HG03457 (cell line): ENCODE data around the gene CRP.
"Not testable (repeated sequence)": the region's sequence is repeated elsewhere in the genome, so short reads cannot be mapped to it uniquely, and the experiment has no call there.

Experiments
- ATAC-seq: cut with Tn5 transposase; IDR thresholded peaks from one replicate; pipeline ENCODE4 v1.9.1; 2021; ENCODE audit warnings: moderate number of reproducible peaks; ENCODE audit not compliant: unreplicated experiment

Gene CRP

DNA sequence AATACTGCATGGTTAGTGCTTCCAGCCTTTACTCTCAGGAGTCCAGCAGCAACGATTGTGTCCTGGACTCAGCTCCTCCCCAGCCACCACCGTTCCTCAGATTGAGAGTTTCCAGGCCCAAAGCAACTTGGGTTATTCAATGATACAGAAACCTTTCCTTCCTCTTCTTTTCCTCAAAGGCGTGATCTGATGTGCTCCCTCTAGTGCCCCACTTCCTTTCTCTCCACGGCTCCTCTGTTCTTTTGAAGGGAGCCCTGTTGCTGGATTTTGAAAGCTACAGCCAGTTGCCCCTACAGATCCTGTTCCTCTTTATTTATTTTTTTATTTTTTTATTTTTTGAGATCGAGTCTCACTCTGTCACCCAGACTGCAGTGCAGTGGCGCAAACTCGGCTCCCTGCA, 14.1 kb downstream of the CRP start:
- no peak for ATAC-seq

DNA sequence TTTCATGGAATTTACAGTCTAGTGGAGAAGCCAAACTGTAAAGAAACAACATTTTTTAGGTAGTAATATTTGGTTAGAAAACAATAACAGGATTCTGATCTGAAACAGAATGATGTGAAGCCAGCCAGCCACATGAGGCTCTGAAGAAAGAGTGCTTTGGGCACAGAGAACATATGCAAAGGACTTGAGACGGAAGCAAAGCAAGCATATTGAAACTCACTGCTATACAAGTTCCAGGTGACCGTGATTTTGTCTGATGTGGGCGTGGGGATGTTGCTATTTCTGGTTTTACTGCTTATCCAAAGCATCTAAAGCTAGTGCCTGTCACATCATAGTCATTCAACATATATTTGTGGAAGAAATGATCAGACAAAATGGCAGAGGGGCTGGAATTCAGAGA, 14.7 kb downstream of the CRP start:
- no peak for ATAC-seq

DNA sequence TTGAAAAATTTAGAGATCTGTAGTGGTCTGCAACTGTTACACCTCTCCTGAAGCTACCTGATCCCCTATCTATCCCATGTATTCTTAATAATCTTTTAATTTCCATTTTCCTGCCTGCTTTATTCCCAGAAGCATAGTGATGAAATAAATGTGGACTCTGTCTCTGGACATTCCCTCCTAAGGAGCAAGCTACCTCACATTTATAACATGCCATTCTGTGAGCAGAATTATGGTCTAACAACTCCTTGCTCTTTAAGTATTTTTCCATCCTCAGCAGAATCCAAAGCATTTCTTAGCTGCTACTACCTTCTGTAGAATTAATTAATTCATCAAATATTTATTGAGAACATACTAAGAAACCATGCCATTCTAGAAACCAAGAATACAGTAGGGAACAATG, 15.1 kb downstream of the CRP start:
- ATAC-seq, result no peak

DNA sequence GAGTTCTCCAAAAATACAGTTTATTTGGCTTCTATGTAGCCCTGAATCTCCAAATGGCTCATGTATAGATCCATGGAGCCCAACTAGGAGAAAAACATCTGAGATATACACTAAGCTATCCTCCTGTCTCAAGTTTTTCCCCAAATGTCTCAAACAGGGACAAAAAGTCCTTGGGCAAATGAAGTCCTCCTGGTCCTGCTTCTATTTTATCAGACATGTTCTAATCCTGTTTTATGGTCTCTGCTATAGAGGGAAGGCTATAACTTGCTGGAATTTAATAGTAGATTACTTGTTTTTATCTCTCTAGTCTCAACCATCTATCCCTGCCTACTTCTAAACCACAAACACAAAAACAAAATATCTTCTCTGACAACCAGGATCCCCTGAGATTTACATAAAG, 26.9 kb downstream of the CRP start:
- no peak for ATAC-seq

DNA sequence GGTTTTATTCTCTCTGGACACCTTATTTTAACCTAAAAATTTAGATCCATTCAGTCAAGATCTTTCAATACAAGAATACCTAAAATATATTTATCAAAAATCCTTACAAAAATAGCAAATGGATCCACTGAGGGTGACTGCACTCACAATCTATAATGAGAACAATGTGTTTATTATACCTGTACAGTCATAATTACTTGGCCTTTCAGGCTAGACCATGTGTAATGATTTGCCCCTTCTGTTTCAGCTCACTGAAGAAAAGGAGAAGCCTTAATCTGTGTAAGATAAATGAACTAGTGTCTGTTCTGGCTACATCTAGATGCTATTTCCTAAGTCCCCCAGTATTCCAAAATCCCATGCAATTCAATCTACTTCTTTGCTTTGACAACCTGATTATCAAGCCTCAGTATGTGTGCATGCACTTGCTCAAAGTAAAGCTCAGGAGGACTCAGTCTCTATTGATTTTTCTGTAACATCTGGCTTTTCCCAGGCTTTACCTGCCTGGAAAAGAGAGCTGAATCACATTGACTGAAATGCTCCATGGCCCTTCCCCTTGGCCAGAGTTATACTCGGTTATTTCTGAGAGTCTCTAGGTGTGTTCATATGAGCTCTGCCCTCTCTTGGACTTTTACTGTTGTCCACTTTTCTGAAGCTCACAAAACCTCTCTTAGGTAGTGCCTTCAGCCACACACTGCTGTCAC, 27.6 kb downstream of the CRP start:
- ATAC-seq, result no peak

DNA sequence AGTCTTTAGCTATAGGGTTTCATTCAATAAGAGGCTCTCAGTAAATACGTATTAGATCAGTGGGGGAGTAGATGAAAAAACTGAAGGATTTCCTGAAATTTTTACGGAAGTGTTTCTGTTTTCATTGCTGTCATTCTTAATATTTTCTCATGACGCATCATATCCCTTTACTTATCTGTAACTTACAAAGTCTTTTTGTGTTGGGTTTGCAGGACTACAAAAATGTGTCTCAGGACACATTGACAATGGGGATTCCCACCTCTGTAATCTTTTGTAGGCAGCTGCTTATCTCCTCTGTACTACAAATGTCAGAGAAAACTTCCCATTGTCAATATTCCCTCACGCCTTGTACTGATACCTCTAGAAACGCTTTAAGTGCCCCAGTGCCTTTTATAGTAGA, 35.5 kb downstream of the CRP start:
- no peak for ATAC-seq

DNA sequence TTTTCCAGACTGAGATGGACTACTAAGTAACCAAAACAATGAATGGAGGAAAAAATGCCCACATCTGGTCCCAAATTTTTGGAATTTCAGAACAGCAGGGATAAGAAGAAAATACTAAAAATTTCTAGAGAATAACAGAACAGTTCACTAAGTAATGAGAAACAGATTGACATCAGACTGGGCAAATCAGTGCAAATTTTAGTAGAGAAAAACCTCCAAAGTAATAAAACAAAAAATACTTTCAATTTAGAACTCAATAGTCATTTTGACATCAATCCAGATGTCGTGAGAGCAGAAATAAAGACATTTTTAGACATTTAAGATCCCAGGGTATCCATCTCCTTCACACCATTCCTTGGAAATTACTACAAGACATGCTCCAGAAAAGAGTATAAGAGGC, 39.3 kb downstream of the CRP start:
- no peak for ATAC-seq

DNA sequence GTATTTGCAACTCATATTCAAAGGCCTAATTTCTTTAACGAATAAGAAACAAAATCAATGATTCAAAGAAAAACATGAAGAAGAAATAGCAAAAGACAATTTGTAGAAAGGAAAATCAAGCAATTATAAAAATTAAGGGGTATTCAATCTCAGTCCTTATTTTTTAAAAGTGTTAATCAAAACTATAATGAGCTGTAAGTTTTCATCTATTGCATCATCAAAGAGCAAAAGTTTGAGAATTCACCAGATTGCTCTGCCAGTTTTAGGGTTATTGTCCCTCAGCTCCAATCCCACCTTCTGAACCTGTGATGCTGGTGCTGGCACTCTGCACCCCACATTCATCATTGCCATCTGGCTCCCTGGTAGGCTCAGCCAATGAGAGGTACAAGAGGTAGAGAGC, 42.0 kb downstream of the CRP start:
- not testable (repeated sequence) for ATAC-seq

DNA sequence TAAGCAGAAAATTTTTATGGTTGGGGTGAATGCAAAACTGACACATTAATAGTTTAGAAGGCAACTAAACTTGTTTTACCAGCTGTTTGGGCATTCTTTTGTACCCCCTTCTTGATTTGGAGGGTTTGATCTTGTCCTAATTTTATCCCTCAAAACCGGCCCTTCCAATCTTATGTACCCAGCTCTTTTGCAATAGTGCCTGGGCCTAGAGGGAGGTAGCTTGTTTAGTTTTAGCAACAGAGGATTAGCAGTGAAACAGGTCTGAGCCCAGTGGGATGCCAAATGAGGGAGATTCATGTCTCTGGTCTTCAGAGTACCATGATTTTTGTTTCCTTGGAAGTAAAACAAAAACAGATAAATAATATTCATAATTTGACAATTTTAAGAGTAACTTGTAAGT, 45.1 kb downstream of the CRP start:
- ATAC-seq, result no peak

DNA sequence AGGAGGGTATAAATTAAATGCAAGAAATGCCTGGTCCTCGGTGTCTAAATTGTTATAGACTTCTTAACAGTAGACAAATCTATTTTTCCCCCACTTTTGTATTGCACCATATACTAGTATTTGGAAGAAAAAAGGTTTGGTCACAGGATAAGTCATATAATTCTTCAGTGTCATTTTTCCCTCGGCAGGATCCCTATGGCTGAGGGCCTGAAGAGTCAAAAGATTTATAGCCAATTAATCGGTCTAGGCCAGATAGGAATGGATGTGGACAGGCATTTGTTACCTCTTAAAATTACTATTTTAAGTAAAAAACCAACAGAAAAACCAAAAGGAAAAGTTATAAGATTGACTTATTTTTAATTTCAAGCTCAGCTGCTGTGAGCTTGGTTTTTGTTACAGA, 45.6 kb downstream of the CRP start:
- no peak for ATAC-seq

DNA sequence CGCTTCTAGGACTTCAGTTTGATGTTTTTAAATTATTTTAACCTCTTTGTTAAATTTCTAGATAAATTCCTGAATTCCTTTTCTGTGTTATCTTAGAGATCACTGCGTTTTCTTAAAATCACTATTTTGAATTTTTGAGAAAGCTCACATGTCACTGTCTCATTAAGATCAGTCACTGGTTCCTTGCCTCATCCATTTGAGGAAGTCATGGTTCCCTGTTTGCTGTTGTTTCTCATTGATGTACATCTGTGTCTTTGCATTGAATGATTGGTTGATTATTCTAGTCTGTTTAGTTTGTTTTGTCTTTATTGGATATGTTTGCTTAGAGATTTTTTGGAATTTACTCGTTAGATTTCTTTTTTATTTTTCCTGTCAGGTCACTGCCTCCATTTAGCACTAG, 50.1 kb downstream of the CRP start:
- ATAC-seq, result no peak

DNA sequence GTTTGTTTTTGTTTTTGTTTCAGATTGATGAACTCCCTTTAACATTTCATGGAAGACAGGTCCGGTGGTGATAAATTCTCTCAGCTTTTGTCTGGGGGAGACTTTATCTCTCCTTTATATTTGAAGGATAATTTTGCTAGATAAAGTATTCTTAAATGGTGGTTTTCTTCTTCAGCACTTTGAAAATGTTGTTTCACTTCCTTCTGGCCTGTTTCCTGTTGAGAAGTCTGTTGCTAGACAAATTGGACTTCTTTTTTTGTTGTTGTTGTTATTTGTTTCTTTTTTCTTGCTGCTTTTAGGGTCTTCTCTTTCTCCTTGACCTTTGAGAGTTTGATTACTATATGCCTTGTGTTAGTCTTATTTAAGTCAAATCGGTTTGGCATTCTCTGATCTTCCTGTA, 50.8 kb downstream of the CRP start:
- ATAC-seq, result no peak
